AG04449 (cell line): ENCODE measurements around the gene BTD.

Experiments
- CTCF ChIA-PET: fragments of 350-600 bp; formaldehyde crosslinking; extraction: SDS; loops from one replicate; lab custom pipeline; 2021; ENCODE audit warnings: antibody characterized with exemption; lab: Yijun Ruan, JAX
- POLR2A ChIA-PET: fragments of 400-600, 350-600 bp; formaldehyde crosslinking; extraction: SDS; loops from one replicate; lab custom pipeline; 2020; ENCODE audit warnings: antibody characterized with exemption, inconsistent platforms; lab: Yijun Ruan, JAX
- DNase-seq: peaks from one replicate; pipeline ENCODE4 v3.0.0-alpha.2; 2010; ENCODE audit warnings: low read depth, low spot score
- H3K4me3 ChIP-seq: 2 replicates; pipeline ENCODE4 v1.5.1; 2011; ENCODE audit warnings: low read depth, mild to moderate bottlenecking, control low read depth, low read length
- TF ChIP-seq, protein P1 (sequence below): IDR thresholded peaks from one replicate; pipeline ENCODE4 v1.5.1; 2011; ENCODE audit warnings: mild to moderate bottlenecking, moderate library complexity, low read length, control low read depth, inconsistent platforms; ENCODE audit not compliant: insufficient read depth; ENCODE audit errors: missing control alignments

BTD gene

DNA sequence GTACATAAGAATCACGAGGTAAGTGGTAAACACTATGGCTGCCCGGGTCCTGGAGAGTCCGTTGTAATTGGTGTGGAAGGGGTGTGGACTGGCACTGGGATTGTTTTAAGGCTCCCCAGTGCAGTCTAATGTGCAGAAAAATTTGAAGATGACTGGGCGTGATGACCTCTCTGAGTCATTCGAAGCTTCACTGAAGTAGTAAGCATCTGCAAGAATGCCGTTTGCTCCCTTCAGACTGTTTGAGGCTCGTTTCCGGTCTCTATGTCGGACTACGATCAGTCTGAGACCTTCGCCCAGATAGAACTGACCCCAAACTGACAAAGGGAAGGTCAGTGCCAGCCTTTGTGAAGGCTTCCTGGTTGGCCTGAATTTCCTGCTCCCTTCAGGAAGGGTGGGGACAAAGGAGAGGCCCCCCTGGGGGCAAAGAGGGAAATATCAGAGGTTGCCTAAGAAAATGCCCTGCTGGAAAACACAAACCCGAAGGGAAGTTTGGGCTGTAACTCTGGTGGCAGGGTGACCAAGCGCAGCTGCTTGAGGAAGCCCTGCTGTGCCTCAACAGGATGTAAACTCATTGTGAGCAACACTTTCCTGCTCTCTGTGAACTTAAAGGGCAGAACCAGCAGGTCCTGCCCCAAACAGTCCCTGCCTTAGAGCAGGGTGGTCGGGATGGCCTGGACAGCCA, 34.6 kb downstream of the BTD start:
- CTCF ChIA-PET: interaction anchor here (0.9 to 4.2 kb wide), 5 partner anchors 10 to 180 kb away, joined by 3 to 22 read pairs (median 4); no protein-coding TSS in a partner anchor
- peak; percentile 88 for DNase-seq
- TF ChIP-seq, protein P1, sequence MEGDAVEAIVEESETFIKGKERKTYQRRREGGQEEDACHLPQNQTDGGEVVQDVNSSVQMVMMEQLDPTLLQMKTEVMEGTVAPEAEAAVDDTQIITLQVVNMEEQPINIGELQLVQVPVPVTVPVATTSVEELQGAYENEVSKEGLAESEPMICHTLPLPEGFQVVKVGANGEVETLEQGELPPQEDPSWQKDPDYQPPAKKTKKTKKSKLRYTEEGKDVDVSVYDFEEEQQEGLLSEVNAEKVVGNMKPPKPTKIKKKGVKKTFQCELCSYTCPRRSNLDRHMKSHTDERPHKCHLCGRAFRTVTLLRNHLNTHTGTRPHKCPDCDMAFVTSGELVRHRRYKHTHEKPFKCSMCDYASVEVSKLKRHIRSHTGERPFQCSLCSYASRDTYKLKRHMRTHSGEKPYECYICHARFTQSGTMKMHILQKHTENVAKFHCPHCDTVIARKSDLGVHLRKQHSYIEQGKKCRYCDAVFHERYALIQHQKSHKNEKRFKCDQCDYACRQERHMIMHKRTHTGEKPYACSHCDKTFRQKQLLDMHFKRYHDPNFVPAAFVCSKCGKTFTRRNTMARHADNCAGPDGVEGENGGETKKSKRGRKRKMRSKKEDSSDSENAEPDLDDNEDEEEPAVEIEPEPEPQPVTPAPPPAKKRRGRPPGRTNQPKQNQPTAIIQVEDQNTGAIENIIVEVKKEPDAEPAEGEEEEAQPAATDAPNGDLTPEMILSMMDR: no peak
- POLR2A ChIA-PET: interaction anchor here (3.0 kb wide), 1 partner anchor 11 kb away, joined by 29 read pairs; no protein-coding TSS in a partner anchor
- peak overlapping the region; percentile 19 for H3K4me3 ChIP-seq

DNA sequence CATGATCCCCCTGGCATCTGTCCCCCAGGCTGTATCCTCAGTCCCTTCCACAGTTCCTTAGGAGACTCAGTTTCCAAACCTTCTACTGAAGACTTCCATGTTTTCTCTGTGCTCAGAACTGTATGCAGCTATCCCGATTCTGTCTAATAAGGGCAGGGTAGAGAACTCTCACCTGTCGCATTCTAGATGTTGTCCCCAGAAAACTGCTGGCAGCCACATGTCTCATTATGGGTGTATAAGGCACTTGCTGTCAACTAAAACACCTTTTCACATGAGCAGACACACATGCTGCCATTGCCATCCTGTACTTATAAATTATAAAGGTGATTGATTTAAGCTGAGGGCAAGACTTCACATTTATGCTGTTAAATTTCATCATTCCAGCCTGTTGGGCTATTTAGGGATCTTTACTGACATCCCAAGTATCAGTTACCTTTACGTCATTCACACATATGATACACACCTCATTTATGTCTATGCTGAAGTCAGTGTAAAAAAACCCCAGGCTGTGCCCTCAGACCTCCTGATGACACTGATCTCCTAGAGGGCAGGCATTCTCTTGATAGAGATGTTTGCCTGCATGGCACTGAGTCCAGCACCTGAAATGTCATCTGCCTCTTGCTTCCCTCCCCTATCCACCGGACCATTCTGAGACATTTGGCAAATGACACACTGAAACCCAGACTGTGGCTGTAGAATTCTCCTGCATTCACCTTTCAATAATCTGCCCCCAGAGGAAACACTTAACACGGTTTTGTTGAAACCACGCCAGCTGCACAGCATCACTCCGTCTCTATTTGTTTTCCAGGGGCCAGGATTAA, 35.8 kb downstream of the BTD start:
- TF ChIP-seq, protein P1: no peak
- no peak overlapping the region for H3K4me3 ChIP-seq
- ChIA-PET CTCF (interaction anchor here (1.3 to 4.2 kb wide), 2 partner anchors 9 to 11 kb away, joined by 4 to 22 read pairs; no protein-coding TSS in a partner anchor), POLR2A (no interaction called here)
- DNase-seq: no peak

DNA sequence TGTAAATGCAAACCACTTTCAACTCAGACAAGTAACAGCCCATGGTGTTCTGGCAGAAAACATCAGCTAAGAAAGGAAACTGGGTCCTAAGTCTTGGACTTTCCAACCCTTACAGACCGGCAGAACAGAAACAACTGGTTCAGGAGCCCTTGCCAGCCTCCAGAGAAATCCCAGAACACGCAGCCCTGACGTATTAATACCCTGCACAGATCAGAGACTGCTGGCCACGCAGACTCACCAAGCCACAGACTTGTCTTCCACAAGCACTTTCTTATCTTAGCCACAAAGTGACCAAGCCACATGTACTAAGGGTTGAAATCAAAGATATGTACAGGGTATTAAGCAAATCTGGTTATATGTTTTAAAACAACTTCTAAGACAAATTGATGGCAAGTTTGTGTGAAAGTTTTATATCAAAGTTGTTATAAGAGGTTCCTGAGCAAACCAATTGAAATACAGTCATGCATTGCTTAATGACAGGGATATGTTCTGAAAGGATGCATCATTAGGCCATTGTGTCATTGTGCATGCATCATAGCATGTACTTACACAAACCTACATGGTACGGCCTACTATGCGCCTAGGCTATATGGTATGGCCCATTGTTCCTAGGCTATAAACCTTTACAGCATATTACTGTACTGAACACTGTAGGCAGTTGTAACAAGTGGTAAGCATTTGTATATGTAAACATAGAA, 36.8 kb downstream of the BTD start:
- POLR2A ChIA-PET: no interaction called here
- no peak overlapping the region for H3K4me3 ChIP-seq
- CTCF ChIA-PET: interaction anchor here (4.2 kb wide), 1 partner anchor 8 kb away, joined by 22 read pairs; no protein-coding TSS in a partner anchor
- TF ChIP-seq, protein P1: no peak
- DNase-seq: no peak

DNA sequence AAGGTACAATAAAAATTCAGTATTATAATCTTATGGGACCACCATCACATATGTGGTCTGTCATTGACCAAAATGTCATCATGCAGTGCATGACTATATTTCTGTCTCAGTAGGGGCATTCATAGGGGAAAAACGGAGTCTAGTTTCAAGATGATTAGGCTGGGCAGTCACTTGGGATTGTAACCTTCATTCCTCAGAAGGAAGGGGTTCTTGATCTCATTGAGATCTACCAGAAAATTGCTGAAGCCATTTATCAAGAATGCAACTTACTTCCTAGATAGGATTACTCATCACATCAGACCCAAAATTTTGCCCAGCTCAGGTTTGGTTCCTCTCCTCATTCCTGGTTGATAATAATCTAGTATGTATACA, 37.3 kb downstream of the BTD start:
- no peak for DNase-seq
- CTCF ChIA-PET: no interaction called here
- H3K4me3 ChIP-seq: no peak overlapping the region
- TF ChIP-seq, protein P1: no peak
- POLR2A ChIA-PET: no interaction called here

DNA sequence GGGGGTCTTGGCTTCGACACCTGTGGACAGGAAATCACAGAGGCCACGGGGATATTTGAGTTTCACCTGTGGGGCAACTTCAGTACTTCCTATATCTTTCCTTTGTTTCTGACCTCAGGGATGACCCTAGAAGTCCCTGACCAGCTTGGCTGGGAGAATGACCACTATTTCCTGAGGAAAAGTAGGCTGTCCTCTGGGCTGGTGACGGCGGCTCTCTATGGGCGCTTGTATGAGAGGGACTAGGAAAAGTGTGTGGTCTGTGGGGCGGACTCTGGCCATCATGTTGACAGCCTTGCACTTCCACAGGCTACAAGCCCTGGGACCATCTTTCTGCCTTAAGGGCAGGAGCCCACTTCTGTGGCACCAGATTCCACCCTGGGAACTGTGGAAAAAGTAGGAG, 43.7 kb downstream of the BTD start:
- no peak overlapping the region for H3K4me3 ChIP-seq
- POLR2A ChIA-PET: interaction anchor here (1.5 to 3.4 kb wide), 3 partner anchors 10 to 152 kb away, joined by 8 to 29 read pairs (median 8); partner anchors contain the start of gene ANKRD28
- TF ChIP-seq, protein P1: no peak
- CTCF ChIA-PET: interaction anchor here (1.1 to 3.4 kb wide), 3 partner anchors 9 to 166 kb away, joined by 3 to 22 read pairs (median 13); no protein-coding TSS in a partner anchor
- no peak for DNase-seq
